GM23248 (cell line): Measurements from ENCODE around the gene ITM2C.

Experiments used
- EZH2 ChIP-seq: fragments of 200-600 bp; sonication (generic); IDR thresholded peaks from 2 replicates; pipeline ENCODE4 v1.6.1; 2018; ENCODE audit warnings: antibody characterized with exemption, mild to moderate bottlenecking; ENCODE audit not compliant: insufficient read depth, poor library complexity, severe bottlenecking
- EZH2phosphoT487 ChIP-seq: fragments of 200-600 bp; sonication (generic); IDR thresholded peaks from 2 replicates; pipeline ENCODE4 v1.6.1; 2018; ENCODE audit warnings: antibody characterized with exemption, moderate library complexity, mild to moderate bottlenecking, low read depth; ENCODE audit not compliant: insufficient read depth

- TF ChIP-seq EZH2phosphoT487: no peak
- TF ChIP-seq EZH2: no peak
These were observed 10.1 kb downstream of the ITM2C start for GRCh38 chr2:230874876-230875275.
